Muscle layer of colon (tissue), 2 donors: Measurements from ENCODE around the gene NR4A1.

Experiments
- H3K27ac ChIP-seq: one replicate; pipeline ENCODE4 v1.7.0; 2013; ENCODE audit warnings: low read depth, mild to moderate bottlenecking, low read length, moderate library complexity
- H3K27me3 ChIP-seq, 2 donors: one replicate each; pipeline ENCODE4 v1.7.0; 2013; ENCODE audit warnings: low read length in 2 of 2, mild to moderate bottlenecking in 2 of 2; ENCODE audit not compliant: insufficient read depth in 2 of 2, control insufficient read depth in 1 of 2
- H3K36me3 ChIP-seq: one replicate; pipeline ENCODE4 v1.7.0; 2013; ENCODE audit warnings: mild to moderate bottlenecking, low read length; ENCODE audit not compliant: insufficient read depth
- H3K4me1 ChIP-seq: one replicate; pipeline ENCODE4 v1.7.0; 2013; ENCODE audit warnings: mild to moderate bottlenecking, low read length; ENCODE audit not compliant: insufficient read depth
- H3K4me3 ChIP-seq, 2 donors: one replicate each; pipeline ENCODE4 v1.7.0; 2013; ENCODE audit warnings: low read length in 2 of 2, low read depth in 1 of 2, mild to moderate bottlenecking in 1 of 2, moderate library complexity in 1 of 2
- H3K9ac ChIP-seq: one replicate; pipeline ENCODE4 v1.7.0; 2013; ENCODE audit warnings: low read length
- H3K9me3 ChIP-seq: one replicate; pipeline ENCODE4 v1.7.0; 2013; ENCODE audit warnings: mild to moderate bottlenecking, low read length
- donor health status: abdominal sarcoma.
- donor health status: Adenocarcinoma of cecum.

Gene NR4A1

GRCh38 chr12:52078276-52078675, 27.0 kb downstream of the NR4A1 start:
- Histone ChIP-seq H3K27me3 (no peaks in the 10 kb centered on the region), H3K36me3 (peaks cover 51% of the 10 kb centered on the region), H3K9me3 (no peaks in the 10 kb centered on the region), H3K4me1 (peaks cover 19% of the 10 kb centered on the region), H3K27ac (no peak overlapping the region), H3K4me3 (no peak overlapping the region), H3K9ac (no peak overlapping the region)

GRCh38 chr12:52079576-52080402, 28.5 kb downstream of the NR4A1 start, which contains the start of gene SMIM41:
Gene SMIM41, plus strand, starts transcription at chr12:52079704. Its CDS starts 76 bp downstream, at chr12:52079780.
- no peak within 1 kb of the TSS for H3K27ac ChIP-seq
- H3K4me3 ChIP-seq: no peak within 1 kb of the TSS
- peaks cover 21% of the 10 kb centered on the region for H3K4me1 ChIP-seq
- no peaks in the 10 kb centered on the region for H3K27me3 ChIP-seq
- peaks cover 37% of the 10 kb centered on the region for H3K36me3 ChIP-seq
- H3K9me3 ChIP-seq: no peaks in the 10 kb centered on the region
- H3K9ac ChIP-seq: no peak within 1 kb of the TSS

- no peak overlapping the region for H3K4me3 ChIP-seq
- no peaks in the 10 kb centered on the region for H3K27me3 ChIP-seq
- H3K9me3 ChIP-seq: no peaks in the 10 kb centered on the region
- H3K4me1 ChIP-seq: peaks cover 21% of the 10 kb centered on the region
- no peak overlapping the region for H3K27ac ChIP-seq
- H3K9ac ChIP-seq: no peak overlapping the region
- H3K36me3 ChIP-seq: peaks cover 28% of the 10 kb centered on the region
Observed at GRCh38 chr12:52080403-52081251, 29.4 kb downstream of the NR4A1 start.

- peaks cover 21% of the 10 kb centered on the region for H3K36me3 ChIP-seq
- no peaks in the 10 kb centered on the region for H3K9me3 ChIP-seq
- H3K4me1 ChIP-seq: peaks cover 21% of the 10 kb centered on the region
- H3K9ac ChIP-seq: no peak overlapping the region
- no peaks in the 10 kb centered on the region for H3K27me3 ChIP-seq
- H3K27ac ChIP-seq: no peak overlapping the region
- no peak overlapping the region for H3K4me3 ChIP-seq
Observed at GRCh38 chr12:52081263-52081733, 30.1 kb downstream of the NR4A1 start.

GRCh38 chr12:52082026-52082668, 30.9 kb downstream of the NR4A1 start:
- Histone ChIP-seq H3K27ac (no peak overlapping the region), H3K9ac (no peak overlapping the region), H3K36me3 (peaks cover 13% of the 10 kb centered on the region), H3K4me3 (no peak overlapping the region), H3K27me3 (no peaks in the 10 kb centered on the region), H3K9me3 (no peaks in the 10 kb centered on the region), H3K4me1 (peaks cover 21% of the 10 kb centered on the region)

GRCh38 chr12:52082669-52082987, 31.4 kb downstream of the NR4A1 start:
- Histone ChIP-seq H3K9me3 (no peaks in the 10 kb centered on the region), H3K27me3 (no peaks in the 10 kb centered on the region), H3K9ac (no peak overlapping the region), H3K4me1 (peaks cover 21% of the 10 kb centered on the region), H3K4me3 (no peak overlapping the region), H3K27ac (no peak overlapping the region), H3K36me3 (peaks cover 10% of the 10 kb centered on the region)

GRCh38 chr12:52082988-52083637, 31.9 kb downstream of the NR4A1 start:
- Histone ChIP-seq H3K27me3 (no peaks in the 10 kb centered on the region), H3K9ac (no peak overlapping the region), H3K27ac (no peak overlapping the region), H3K4me3 (no peak overlapping the region), H3K4me1 (peaks cover 21% of the 10 kb centered on the region), H3K9me3 (no peaks in the 10 kb centered on the region), H3K36me3 (peaks cover 6% of the 10 kb centered on the region)

- H3K4me1 ChIP-seq: peaks cover 21% of the 10 kb centered on the region
- no peak overlapping the region for H3K27ac ChIP-seq
- H3K36me3 ChIP-seq: peaks cover under 1% of the 10 kb centered on the region
- no peak overlapping the region for H3K4me3 ChIP-seq
- peaks cover 0 to 1% of the 10 kb centered on the region in 2 donors for H3K27me3 ChIP-seq
- H3K9me3 ChIP-seq: no peaks in the 10 kb centered on the region
- no peak overlapping the region for H3K9ac ChIP-seq
Observed at GRCh38 chr12:52083638-52083996, 32.4 kb downstream of the NR4A1 start.

- peaks cover 0 to 4% of the 10 kb centered on the region in 2 donors for H3K27me3 ChIP-seq
- no peaks in the 10 kb centered on the region for H3K36me3 ChIP-seq
- peaks cover 21% of the 10 kb centered on the region for H3K4me1 ChIP-seq
- H3K9ac ChIP-seq: no peak overlapping the region
- no peak overlapping the region for H3K27ac ChIP-seq
- H3K9me3 ChIP-seq: no peaks in the 10 kb centered on the region
- H3K4me3 ChIP-seq: no peak overlapping the region
Observed at GRCh38 chr12:52084491-52085231, 33.4 kb downstream of the NR4A1 start.

- Histone ChIP-seq H3K4me3 (no peak overlapping the region), H3K4me1 (peaks cover 21% of the 10 kb centered on the region), H3K9me3 (no peaks in the 10 kb centered on the region), H3K36me3 (no peaks in the 10 kb centered on the region), H3K27ac (no peak overlapping the region), H3K9ac (no peak overlapping the region), H3K27me3 (peaks cover 0 to 4% of the 10 kb centered on the region in 2 donors)
Observed at GRCh38 chr12:52085682-52086180, 34.5 kb downstream of the NR4A1 start.
